GM18861 (cell line): ENCODE measurements around the gene CASKIN1.
"Not testable (repeated sequence)": the region's sequence is repeated elsewhere in the genome, so short reads cannot be mapped to it uniquely, and the experiment has no call there.

Source experiments
- ATAC-seq: cut with Tn5 transposase; IDR thresholded peaks from one replicate; pipeline ENCODE4 v1.9.1; 2021; ENCODE audit not compliant: unreplicated experiment

Gene CASKIN1

GRCh38 chr16:2196162-2196980 lies at the start of gene CASKIN1:
Gene CASKIN1, minus strand, starts transcription at chr16:2196605. Its CDS starts 173 bp downstream, at chr16:2196432.
- no peak for ATAC-seq

- ATAC-seq = no peak
Observed at GRCh38 chr16:2244926-2245795, 48.8 kb upstream of the CASKIN1 start.

GRCh38 chr16:2244301-2244700 lies 47.9 kb upstream of the CASKIN1 start:
- ATAC-seq = no peak

- no peak for ATAC-seq
Observed at GRCh38 chr16:2243781-2244180, 47.4 kb upstream of the CASKIN1 start.

- no peak for ATAC-seq
Observed at GRCh38 chr16:2243031-2243528, 46.7 kb upstream of the CASKIN1 start.

GRCh38 chr16:2242598-2242997 lies 46.2 kb upstream of the CASKIN1 start:
- no peak for ATAC-seq

- not testable (repeated sequence) for ATAC-seq
Observed at GRCh38 chr16:2240331-2240730, 43.9 kb upstream of the CASKIN1 start.

GRCh38 chr16:2238838-2239675 lies 42.7 kb upstream of the CASKIN1 start:
- no peak for ATAC-seq

- no peak for ATAC-seq
Observed at GRCh38 chr16:2238150-2238837, 41.9 kb upstream of the CASKIN1 start.

GRCh38 chr16:2237493-2238149 lies 41.2 kb upstream of the CASKIN1 start:
- no peak for ATAC-seq

- no peak for ATAC-seq
Observed at GRCh38 chr16:2237102-2237482, 40.7 kb upstream of the CASKIN1 start.

- ATAC-seq = no peak
Observed at GRCh38 chr16:2236337-2237101, 40.1 kb upstream of the CASKIN1 start, which contains the start of gene DNASE1L2. Gene DNASE1L2, plus strand, starts transcription at chr16:2236444. Its CDS starts 373 bp downstream, at chr16:2236817.

GRCh38 chr16:2235695-2236336 lies 39.4 kb upstream of the CASKIN1 start:
- ATAC-seq = no peak

- ATAC-seq = no peak
Observed at GRCh38 chr16:2235234-2235651, 38.8 kb upstream of the CASKIN1 start.

- no peak for ATAC-seq
Observed at GRCh38 chr16:2234813-2235170, 38.4 kb upstream of the CASKIN1 start.

- no peak for ATAC-seq
Observed at GRCh38 chr16:2233872-2234812, 37.7 kb upstream of the CASKIN1 start.

- no peak for ATAC-seq
Observed at GRCh38 chr16:2233046-2233775, 36.8 kb upstream of the CASKIN1 start.
